ENCODE data around the gene PRKCE.

DNA sequence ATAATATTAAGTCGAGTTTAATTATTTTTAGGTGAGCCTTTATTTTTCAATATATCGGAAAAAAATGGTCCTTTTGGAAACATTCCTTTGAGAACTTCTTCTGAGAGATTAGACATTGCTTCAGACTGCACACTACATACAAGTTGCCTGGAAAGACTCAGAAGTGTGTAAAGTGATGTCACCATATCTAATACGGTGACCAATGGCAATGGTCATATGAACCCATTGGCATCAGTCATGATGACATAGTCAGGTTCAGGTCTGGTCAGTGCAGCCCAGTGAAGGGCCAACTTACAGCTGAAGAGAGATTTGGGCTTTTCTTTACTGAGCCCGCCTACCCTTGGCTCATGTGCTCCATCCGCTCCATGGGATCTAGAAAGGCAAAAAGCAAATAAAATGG is 362.3 kb downstream of the PRKCE start:
- TF ChIP-seq, protein P1, sequence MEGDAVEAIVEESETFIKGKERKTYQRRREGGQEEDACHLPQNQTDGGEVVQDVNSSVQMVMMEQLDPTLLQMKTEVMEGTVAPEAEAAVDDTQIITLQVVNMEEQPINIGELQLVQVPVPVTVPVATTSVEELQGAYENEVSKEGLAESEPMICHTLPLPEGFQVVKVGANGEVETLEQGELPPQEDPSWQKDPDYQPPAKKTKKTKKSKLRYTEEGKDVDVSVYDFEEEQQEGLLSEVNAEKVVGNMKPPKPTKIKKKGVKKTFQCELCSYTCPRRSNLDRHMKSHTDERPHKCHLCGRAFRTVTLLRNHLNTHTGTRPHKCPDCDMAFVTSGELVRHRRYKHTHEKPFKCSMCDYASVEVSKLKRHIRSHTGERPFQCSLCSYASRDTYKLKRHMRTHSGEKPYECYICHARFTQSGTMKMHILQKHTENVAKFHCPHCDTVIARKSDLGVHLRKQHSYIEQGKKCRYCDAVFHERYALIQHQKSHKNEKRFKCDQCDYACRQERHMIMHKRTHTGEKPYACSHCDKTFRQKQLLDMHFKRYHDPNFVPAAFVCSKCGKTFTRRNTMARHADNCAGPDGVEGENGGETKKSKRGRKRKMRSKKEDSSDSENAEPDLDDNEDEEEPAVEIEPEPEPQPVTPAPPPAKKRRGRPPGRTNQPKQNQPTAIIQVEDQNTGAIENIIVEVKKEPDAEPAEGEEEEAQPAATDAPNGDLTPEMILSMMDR (IDR thresholded peaks at IDR 0.05): no peak
- TF ChIP-seq POLR2AphosphoS5 (IDR thresholded peaks at IDR 0.05): no peak
- no peak for TF ChIP-seq POLR2A (IDR thresholded peaks at IDR 0.05)
